ENCODE data around the gene RBP7.
"Not testable (repeated sequence)": the region's sequence is repeated elsewhere in the genome, so short reads cannot be mapped to it uniquely, and the experiment has no call there.

The RBP7 gene

GRCh38 chr1:10014016-10014415, 17.0 kb downstream of the RBP7 start:
- DNase-seq (ENCODE audit: low read depth) = no peak
- no peak for TF ChIP-seq CTCF (IDR thresholded peaks at IDR 0.05; ENCODE audit: insufficient read depth, low read depth, low read length, missing control alignments)
- no peak overlapping the region for H3K4me3 ChIP-seq (ENCODE audit: low read length)

DNA sequence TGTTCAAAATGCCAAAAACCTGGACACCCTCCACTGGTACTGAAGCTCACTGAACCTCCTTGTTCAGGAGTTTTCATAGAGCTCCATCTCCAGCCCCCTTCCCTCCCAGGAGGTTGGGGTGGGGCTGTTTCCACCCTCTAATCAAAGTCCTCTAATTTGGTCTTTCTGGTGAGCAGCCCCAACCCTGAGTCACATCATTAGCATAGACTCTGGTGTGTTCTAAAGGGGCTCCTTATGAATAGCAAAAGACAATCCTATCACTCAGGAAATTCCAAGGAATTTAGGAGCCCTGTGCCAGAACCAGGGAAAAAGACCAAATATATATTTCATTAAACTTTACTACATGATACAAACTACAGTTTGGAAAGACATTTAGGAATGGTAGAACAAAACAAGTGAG, 22.5 kb downstream of the RBP7 start:
- DNase-seq (ENCODE audit: low read depth) = no peak
- no peak for TF ChIP-seq CTCF (IDR thresholded peaks at IDR 0.05; ENCODE audit: insufficient read depth, low read depth, low read length, missing control alignments)
- no peak overlapping the region for H3K4me3 ChIP-seq (ENCODE audit: low read length)

- H3K4me3 ChIP-seq (ENCODE audit: low read length) = no peak overlapping the region
- TF ChIP-seq CTCF (IDR thresholded peaks at IDR 0.05; ENCODE audit: insufficient read depth, low read depth, low read length, missing control alignments) = no peak
- no peak for DNase-seq (ENCODE audit: low read depth)
These were observed 23.1 kb downstream of the RBP7 start for GRCh38 chr1:10020086-10020485.

DNA sequence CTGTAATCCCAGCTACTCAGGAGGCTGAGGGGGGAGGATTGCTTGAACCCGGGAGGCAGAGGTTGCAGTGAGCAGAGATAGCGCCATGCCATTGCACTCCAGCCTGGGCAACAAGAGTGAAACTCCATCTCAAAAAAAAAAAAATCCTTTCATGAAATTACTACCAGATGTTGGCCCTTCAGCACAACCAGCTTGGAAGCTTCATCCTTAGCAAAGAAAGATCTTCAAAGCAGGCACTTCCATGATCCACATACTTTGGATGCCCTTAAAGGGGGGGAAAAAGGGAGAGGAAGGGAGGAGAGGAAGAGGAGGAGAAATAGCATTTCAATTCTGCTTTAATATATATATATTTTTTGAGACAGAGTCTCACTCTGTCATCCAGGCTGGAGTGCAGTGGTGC, 23.6 kb downstream of the RBP7 start:
- DNase-seq (ENCODE audit: low read depth); H3K4me3 ChIP-seq (ENCODE audit: low read length): not testable (repeated sequence)

GRCh38 chr1:10021992-10022391, 25.0 kb downstream of the RBP7 start:
- not testable (repeated sequence) for H3K4me3 ChIP-seq (ENCODE audit: low read length); DNase-seq (ENCODE audit: low read depth)

DNA sequence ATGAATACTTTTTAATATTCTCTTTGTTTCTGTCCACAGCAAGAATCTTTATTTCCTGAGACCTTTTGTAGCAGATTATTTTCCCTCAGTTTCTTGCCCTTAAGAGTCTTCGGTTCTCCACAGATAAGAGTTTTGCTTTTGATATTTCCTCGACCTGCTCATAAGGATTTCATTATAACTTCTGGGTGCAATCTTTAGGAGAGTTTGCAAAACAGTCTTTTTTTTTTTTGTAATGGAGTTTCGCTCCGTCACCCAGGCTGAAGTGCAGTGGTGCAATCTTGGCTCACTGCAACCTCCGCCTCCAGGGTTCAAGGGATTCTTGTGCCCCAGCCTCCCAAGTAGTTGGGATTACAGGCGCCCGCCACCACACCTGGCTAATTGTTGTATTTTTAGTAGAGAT, 25.6 kb downstream of the RBP7 start:
- no peak for DNase-seq (ENCODE audit: low read depth)
- TF ChIP-seq CTCF (IDR thresholded peaks at IDR 0.05; ENCODE audit: insufficient read depth, low read depth, low read length, missing control alignments) = no peak
- H3K4me3 ChIP-seq (ENCODE audit: low read length) = no peak overlapping the region

GRCh38 chr1:10025354-10025753, 28.3 kb downstream of the RBP7 start:
- no peak overlapping the region for H3K4me3 ChIP-seq (ENCODE audit: low read length)
- no peak for DNase-seq (ENCODE audit: low read depth)
- no peak for TF ChIP-seq CTCF (IDR thresholded peaks at IDR 0.05; ENCODE audit: insufficient read depth, low read depth, low read length, missing control alignments)

GRCh38 chr1:10027027-10027426, 30.0 kb downstream of the RBP7 start:
- no peak for DNase-seq (ENCODE audit: low read depth)
- TF ChIP-seq CTCF (IDR thresholded peaks at IDR 0.05; ENCODE audit: insufficient read depth, low read depth, low read length, missing control alignments) = no peak
- H3K4me3 ChIP-seq (ENCODE audit: low read length) = no peak overlapping the region

- H3K4me3 ChIP-seq (ENCODE audit: low read length); DNase-seq (ENCODE audit: low read depth): not testable (repeated sequence)
These were observed 32.0 kb downstream of the RBP7 start for GRCh38 chr1:10028956-10029500.

Data from epithelial cell of esophagus (primary cell).